Lower lobe of right lung (tissue), 2 donors: ENCODE data around the gene EPHA6. TPM values are rescaled to one million over a fixed set of nuclear protein-coding genes. Genes with fewer than 3 reads are reported as not detected.

Source experiments
- ATAC-seq, 2 donors: fragments of 200-7000 bp; cut with Tn5 transposase; one replicate each; pipeline ENCODE4 v1.9.1; 2020 to 2022; ENCODE audit warnings: mild to moderate bottlenecking in 2 of 2, moderate library complexity in 2 of 2
- DNase-seq: peaks from one replicate; pipeline ENCODE4 v3.0.0-alpha.2; 2020
- H3K27ac ChIP-seq: fragments of 200-600 bp; one replicate; pipeline ENCODE4 v1.8.0; 2022
- H3K27me3 ChIP-seq: fragments of 200-600 bp; one replicate; pipeline ENCODE4 v1.8.0; 2022; ENCODE audit warnings: low read depth
- H3K36me3 ChIP-seq: fragments of 200-600 bp; one replicate; pipeline ENCODE4 v1.8.0; 2022; ENCODE audit warnings: mild to moderate bottlenecking
- H3K4me1 ChIP-seq: fragments of 200-600 bp; one replicate; pipeline ENCODE4 v1.8.0; 2022
- H3K4me3 ChIP-seq: fragments of 200-600 bp; one replicate; pipeline ENCODE4 v1.8.0; 2022; ENCODE audit warnings: mild to moderate bottlenecking
- H3K9me3 ChIP-seq: fragments of 200-600 bp; one replicate; pipeline ENCODE4 v1.8.0; 2022
- CTCF ChIP-seq: fragments of 200-600 bp; IDR thresholded peaks from one replicate; pipeline ENCODE4 v1.8.0; 2022; ENCODE audit warnings: antibody characterized with exemption, mild to moderate bottlenecking
- intact Hi-C: fragments of 100-400 bp; cut with DNase I; formaldehyde crosslinking; loops from one replicate; pipeline ENCODE4 v1.11.0; 2022
- total RNA-seq: library from RNA; stranded (reverse); fragmentation: NEBNext Ultra II Directional; extraction: Animal tissue kit (Norgen Biotek cat#: 25700); gene quantifications from one replicate; pipeline ENCODE4 v1.2.1, GENCODE V29; 2021
- donor health status: DM: no; HTN: yes; CAD: no; lungs with severe emphysema.

The EPHA6 gene
- total RNA-seq, 1 donor from 2014 or later, result 0.53 TPM

GRCh38 chr3:97353176-97353575 is 538.8 kb downstream of the EPHA6 start:
- Histone ChIP-seq H3K27me3 (no peaks in the 10 kb centered on the region), H3K4me3 (no peak overlapping the region), H3K4me1 (no peaks in the 10 kb centered on the region), H3K9me3 (no peaks in the 10 kb centered on the region), H3K36me3 (no peaks in the 10 kb centered on the region), H3K27ac (no peak overlapping the region)
- TF ChIP-seq CTCF, result no peak
- ATAC-seq (peak in 1 of 2 donors; percentile 21), DNase-seq (no peak)
- intact Hi-C loops, result no loop called here

- intact Hi-C loops, result no loop called here
- no peaks in the 10 kb centered on the region for H3K4me1 ChIP-seq
- H3K4me3 ChIP-seq, result no peak overlapping the region
- H3K27ac ChIP-seq, result no peak overlapping the region
- TF ChIP-seq CTCF, result no peak
- ATAC-seq (no peak), DNase-seq (no peak)
- no peaks in the 10 kb centered on the region for H3K9me3 ChIP-seq
- H3K36me3 ChIP-seq, result no peaks in the 10 kb centered on the region
- no peaks in the 10 kb centered on the region for H3K27me3 ChIP-seq
Measured at GRCh38 chr3:97359977-97360376, 545.6 kb downstream of the EPHA6 start.

- Histone ChIP-seq H3K27me3 (no peaks in the 10 kb centered on the region), H3K4me3 (no peak overlapping the region), H3K27ac (no peak overlapping the region), H3K9me3 (no peaks in the 10 kb centered on the region), H3K36me3 (no peaks in the 10 kb centered on the region), H3K4me1 (no peaks in the 10 kb centered on the region)
- no peak for ATAC-seq
- TF ChIP-seq CTCF, result no peak
- intact Hi-C loops, result no loop called here
- no peak for DNase-seq
Measured at GRCh38 chr3:97360804-97361203, 546.4 kb downstream of the EPHA6 start.

DNA sequence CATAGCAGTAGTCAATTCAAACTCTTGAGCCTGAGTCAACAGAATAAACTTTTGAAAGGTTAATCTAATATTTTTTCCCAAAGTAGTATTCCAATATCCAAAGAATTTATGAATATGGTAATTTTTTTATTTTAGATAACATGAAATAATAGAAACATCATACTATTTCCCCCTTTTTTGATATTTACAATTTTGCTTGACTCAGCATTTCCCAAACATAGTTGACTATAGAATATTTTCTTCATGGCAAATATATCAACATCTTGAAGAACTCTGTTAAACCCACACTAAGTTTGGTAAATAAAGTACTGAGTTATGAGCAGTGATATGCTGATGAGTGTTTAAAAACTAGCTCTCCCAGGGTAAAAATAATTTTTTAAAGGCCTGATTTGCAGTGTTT is 570.2 kb downstream of the EPHA6 start:
- intact Hi-C loops, result no loop called here
- no peak overlapping the region for H3K4me3 ChIP-seq
- H3K4me1 ChIP-seq, result no peaks in the 10 kb centered on the region
- no peaks in the 10 kb centered on the region for H3K27me3 ChIP-seq
- peaks cover 6% of the 10 kb centered on the region for H3K9me3 ChIP-seq
- H3K27ac ChIP-seq, result no peak overlapping the region
- DNase-seq (no peak), ATAC-seq (no peak)
- TF ChIP-seq CTCF, result no peak
- H3K36me3 ChIP-seq, result no peaks in the 10 kb centered on the region

- Histone ChIP-seq H3K27ac (no peak overlapping the region), H3K4me3 (no peak overlapping the region), H3K27me3 (no peaks in the 10 kb centered on the region), H3K9me3 (peaks cover 6% of the 10 kb centered on the region), H3K36me3 (no peaks in the 10 kb centered on the region), H3K4me1 (no peaks in the 10 kb centered on the region)
- no peak for TF ChIP-seq CTCF
- intact Hi-C loops, result no loop called here
- no peak for ATAC-seq
- no peak for DNase-seq
Measured at GRCh38 chr3:97388774-97389173, 574.4 kb downstream of the EPHA6 start.

GRCh38 chr3:97389936-97390335 is 575.5 kb downstream of the EPHA6 start:
- DNase-seq (no peak), ATAC-seq (no peak)
- Histone ChIP-seq H3K4me1 (no peaks in the 10 kb centered on the region), H3K36me3 (no peaks in the 10 kb centered on the region), H3K27me3 (no peaks in the 10 kb centered on the region), H3K4me3 (no peak overlapping the region), H3K9me3 (peaks cover 6% of the 10 kb centered on the region), H3K27ac (no peak overlapping the region)
- TF ChIP-seq CTCF, result no peak
- intact Hi-C loops, result no loop called here
